Measurements from ENCODE around the gene ITGB1.
A peak's percentile ranks its signal among the peaks of the same experiment; 100 is the strongest.
"Not testable (repeated sequence)": the region's sequence is repeated elsewhere in the genome, so short reads cannot be mapped to it uniquely, and the experiment has no call there.

ITGB1 gene

GRCh38 chr10:32980558-32981468 lies 22.8 kb upstream of the ITGB1 start:
- peak; percentile 80 to 82 for DNase-seq (ENCODE audit: low read depth in 2 of 2)

- DNase-seq (ENCODE audit: low read depth in 2 of 2) = no peak
These were observed 22.2 kb upstream of the ITGB1 start for GRCh38 chr10:32980242-32980557.

- not testable (repeated sequence) for DNase-seq (ENCODE audit: low read depth in 2 of 2)
These were observed 21.7 kb upstream of the ITGB1 start for GRCh38 chr10:32979719-32980118.

GRCh38 chr10:32979041-32979440 lies 21.0 kb upstream of the ITGB1 start:
- DNase-seq (ENCODE audit: low read depth in 2 of 2) = no peak

- DNase-seq (ENCODE audit: low read depth in 2 of 2) = not testable (repeated sequence)
These were observed 20.1 kb upstream of the ITGB1 start for GRCh38 chr10:32977846-32978809.

GRCh38 chr10:32976338-32976737 lies 18.3 kb upstream of the ITGB1 start:
- DNase-seq (ENCODE audit: low read depth in 2 of 2) = no peak

GRCh38 chr10:32972929-32973328 lies 14.9 kb upstream of the ITGB1 start:
- DNase-seq (ENCODE audit: low read depth in 2 of 2) = no peak

GRCh38 chr10:32972460-32972859 lies 14.4 kb upstream of the ITGB1 start:
- no peak for DNase-seq (ENCODE audit: low read depth in 2 of 2)

- no peak for DNase-seq (ENCODE audit: low read depth in 2 of 2)
These were observed 13.6 kb upstream of the ITGB1 start for GRCh38 chr10:32971536-32972091.

- DNase-seq (ENCODE audit: low read depth in 2 of 2) = no peak
These were observed 12.9 kb upstream of the ITGB1 start for GRCh38 chr10:32970910-32971309.

- DNase-seq (ENCODE audit: low read depth in 2 of 2) = no peak
These were observed 6.2 kb upstream of the ITGB1 start for GRCh38 chr10:32964270-32964669.

- no peak for DNase-seq (ENCODE audit: low read depth in 2 of 2)
These were observed 5.1 kb upstream of the ITGB1 start for GRCh38 chr10:32963096-32963495.

- DNase-seq (ENCODE audit: low read depth in 2 of 2) = no peak
These were observed 4.5 kb upstream of the ITGB1 start for GRCh38 chr10:32962521-32962920.

- no peak for DNase-seq (ENCODE audit: low read depth in 2 of 2)
These were observed 3.9 kb upstream of the ITGB1 start for GRCh38 chr10:32961895-32962369.

- no peak for DNase-seq (ENCODE audit: low read depth in 2 of 2)
These were observed 3.4 kb upstream of the ITGB1 start for GRCh38 chr10:32961343-32961894.

- DNase-seq (ENCODE audit: low read depth in 2 of 2) = no peak
These were observed 2.0 kb upstream of the ITGB1 start for GRCh38 chr10:32960022-32960421.

GRCh38 chr10:32959006-32959920 lies 1.2 kb upstream of the ITGB1 start:
- DNase-seq (ENCODE audit: low read depth in 2 of 2) = no peak

GRCh38 chr10:32957341-32958084 lies 517 bp downstream of the ITGB1 start:
- peak in 1 of 2 donors; percentile 49 for DNase-seq (ENCODE audit: low read depth in 2 of 2)

- DNase-seq (ENCODE audit: low read depth in 2 of 2) = no peak
These were observed 1.4 kb downstream of the ITGB1 start for GRCh38 chr10:32956365-32957197.
